HG02678 (cell line): ENCODE results near the gene KANK3.
A peak's percentile ranks its signal among the peaks of the same experiment; 100 is the strongest.
"Not testable (repeated sequence)": the region's sequence is repeated elsewhere in the genome, so short reads cannot be mapped to it uniquely, and the experiment has no call there.

Experiments used
- ATAC-seq: cut with Tn5 transposase; IDR thresholded peaks from one replicate; pipeline ENCODE4 v1.9.1; 2021; ENCODE audit warnings: mild to moderate bottlenecking, moderate library complexity; ENCODE audit not compliant: unreplicated experiment

The KANK3 gene

DNA sequence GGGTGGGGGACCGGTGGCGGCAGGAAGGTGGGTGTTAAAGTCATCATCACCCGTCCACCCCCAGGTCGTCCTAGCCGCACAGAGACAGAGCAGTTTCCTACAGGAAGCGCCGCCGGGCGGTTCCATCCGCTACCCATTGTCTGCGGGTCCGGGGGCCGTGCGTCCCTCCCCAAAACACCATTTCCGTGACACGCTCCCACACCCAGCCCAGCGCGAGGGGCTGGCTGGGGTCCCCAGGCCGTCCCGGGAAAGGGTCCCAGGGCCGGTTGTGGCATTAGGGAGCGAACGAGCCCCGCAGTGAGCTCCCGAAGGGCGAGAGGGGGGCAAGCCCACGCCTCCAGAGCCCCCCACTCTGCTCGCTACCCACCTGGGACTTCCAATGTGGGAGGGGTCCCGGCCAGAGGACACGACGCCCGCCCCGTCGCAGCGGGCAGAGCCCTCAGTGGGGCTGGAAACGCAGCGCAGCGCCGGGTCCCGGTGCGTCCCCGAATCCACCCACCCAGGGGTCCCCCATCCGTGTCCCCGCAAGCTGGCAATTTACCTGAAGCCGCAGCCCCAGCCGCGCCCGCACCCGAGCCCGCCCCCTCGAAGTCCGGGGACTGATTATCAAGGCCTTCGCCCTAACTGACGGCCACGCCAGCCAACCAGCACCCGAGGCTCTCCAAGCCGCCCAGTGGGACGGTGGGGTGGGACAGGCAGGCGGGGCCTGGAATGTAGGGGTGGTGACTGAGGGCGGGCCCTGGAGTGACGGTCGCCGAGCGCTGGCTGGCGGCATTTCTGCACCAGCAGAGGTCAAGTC lies at the start of gene KANK3:
Gene KANK3 (minus strand): TSS at position 579 of the 799 bp plus-strand sequence. CDS start 5,434 bp downstream, outside the sequence.
- peak; percentile 93 for ATAC-seq

- no peak for ATAC-seq
These were observed 49.0 kb upstream of the KANK3 start for GRCh38 chr19:8392017-8392591.

DNA sequence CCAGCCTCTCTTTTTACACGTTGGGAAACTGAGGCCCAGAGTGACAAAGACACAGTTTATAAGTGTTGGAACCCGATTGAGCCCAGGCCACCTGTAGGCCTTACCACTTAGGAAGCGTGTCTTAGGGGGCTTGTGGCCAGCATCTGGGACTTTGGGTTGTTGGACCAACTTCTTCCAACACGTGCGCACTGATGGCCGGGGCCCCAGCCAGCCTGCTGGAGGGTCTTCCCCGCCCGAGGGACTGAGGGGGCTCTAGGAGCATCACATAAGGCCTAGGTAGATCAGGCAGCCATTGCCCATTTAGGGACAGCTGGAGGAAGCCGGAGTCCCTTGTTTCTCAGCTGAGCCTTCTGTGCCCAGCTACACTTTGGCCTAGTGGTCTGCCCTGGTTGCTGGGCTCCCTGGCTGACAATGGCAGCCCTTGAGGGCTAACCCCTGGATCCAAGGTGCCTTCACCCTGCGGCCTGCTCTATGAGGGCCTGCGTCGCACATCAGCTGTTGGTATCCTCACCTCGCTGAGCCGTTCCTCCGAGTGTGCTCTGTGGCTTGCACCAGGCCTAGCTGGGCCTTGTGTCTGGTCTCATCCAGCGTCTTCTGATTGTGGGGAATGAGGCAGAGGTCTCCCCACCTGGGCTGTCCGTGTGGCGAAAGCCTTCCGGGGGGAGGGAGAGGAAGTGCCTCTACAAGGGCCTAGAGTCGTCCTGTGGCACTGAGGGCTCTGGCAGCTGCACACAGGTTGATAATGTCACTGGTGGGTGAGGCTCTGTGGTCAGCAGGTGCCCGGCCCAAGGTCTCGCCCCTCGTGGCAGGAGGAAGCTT lies 48.3 kb upstream of the KANK3 start:
- ATAC-seq = no peak

DNA sequence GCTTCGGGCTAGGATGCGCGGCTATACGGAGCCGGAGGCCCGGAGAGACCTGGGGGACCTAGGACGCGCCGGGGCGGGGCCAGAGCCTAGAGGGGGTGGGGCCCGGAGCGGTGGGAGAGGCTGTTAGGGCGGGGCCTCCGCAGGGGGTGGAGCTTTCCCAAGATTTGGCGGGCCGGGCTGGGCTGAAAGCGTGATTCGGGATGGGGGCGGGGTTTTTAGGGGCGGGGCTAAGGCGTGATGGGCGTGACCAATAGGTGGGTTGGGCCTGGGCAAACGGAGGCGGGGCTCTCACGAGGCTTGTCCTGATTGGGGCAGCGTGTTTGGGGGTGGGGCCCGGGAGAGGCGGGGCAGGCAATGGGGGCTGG lies 47.5 kb upstream of the KANK3 start:
- ATAC-seq = peak; percentile 42

DNA sequence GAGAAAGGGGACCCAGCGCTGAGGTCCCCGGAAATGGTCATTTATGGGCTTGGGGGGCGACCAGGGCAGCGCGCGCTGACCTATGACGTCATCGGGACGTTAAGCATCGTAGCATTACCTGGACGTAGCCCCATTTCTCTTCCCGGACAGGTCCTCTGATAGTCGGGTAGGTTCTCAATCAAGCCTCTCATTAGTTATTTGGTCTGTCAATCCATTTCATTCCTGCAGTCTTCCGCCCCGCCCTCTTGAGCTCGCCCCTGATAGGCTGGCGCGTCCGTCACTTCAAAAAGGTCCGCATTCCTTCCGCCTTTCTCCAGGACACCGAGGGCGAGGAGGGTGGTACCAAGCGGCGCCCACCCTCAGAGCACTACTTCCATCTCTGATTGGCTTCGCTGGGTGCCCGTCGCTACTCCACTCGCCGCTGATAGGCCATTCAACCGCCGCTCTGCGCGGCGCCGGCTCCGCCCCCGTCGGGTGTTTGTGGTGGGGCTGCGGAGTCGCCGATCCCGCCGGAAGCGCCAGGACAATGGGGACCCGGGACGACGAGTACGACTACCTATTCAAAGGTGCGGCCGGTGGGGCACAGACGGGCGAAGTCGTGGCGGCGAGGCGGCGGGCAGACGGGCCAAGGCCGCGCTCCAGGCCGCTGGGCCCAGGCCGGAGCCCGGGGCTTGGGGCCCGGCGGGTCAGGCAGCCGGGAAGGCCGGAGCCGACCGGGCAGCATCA lies 47.0 kb upstream of the KANK3 start, which contains the start of gene RAB11B:
Gene RAB11B (plus strand): TSS at position 470 of the 726 bp plus-strand sequence. CDS start 57 bp downstream, at position 527.
- peak; percentile 87 for ATAC-seq

- no peak for ATAC-seq
These were observed 45.5 kb upstream of the KANK3 start for GRCh38 chr19:8388612-8388958.

- no peak for ATAC-seq
These were observed 44.9 kb upstream of the KANK3 start for GRCh38 chr19:8387688-8388611.

GRCh38 chr19:8386990-8387389 lies 43.9 kb upstream of the KANK3 start:
- no peak for ATAC-seq

DNA sequence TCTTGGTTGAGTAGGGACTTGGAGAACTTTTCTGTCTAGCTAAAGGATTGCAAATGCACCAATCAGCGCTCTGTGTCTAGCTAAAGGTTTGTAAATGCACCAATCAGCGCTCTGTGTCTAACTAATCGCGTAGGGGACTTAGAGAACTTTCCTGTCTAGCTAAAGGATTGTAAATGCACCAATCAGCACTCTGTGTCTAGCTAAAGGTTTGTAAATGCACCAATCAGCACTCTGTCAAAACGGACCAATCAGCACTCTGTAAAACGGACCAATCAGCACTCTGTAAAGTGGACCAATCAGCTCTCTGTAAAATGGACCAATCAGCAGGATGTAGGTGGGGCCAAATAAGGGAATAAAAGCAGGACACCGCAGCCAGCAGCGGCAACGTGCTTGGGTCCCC lies 43.4 kb upstream of the KANK3 start:
- ATAC-seq = not testable (repeated sequence)

DNA sequence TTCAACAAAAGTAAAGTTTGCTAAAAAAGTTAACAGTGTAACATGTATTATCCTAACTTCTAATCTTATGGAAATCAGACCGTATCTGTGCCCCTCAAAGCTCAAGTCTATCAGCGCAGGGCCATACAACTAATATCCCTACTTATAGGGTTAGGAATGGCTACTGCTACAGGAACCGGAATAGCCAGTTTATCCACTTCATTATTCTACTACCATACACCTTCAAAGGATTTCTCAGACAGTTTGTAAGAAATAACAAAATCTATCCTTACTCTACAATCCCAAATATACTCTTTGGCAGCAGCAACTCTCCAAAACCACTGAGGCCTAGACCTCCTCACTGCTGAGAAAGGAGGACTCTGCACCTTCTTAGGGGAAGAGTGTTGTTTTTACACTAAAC lies 42.5 kb upstream of the KANK3 start:
- not testable (repeated sequence) for ATAC-seq

GRCh38 chr19:8385103-8385502 lies 42.0 kb upstream of the KANK3 start:
- not testable (repeated sequence) for ATAC-seq

DNA sequence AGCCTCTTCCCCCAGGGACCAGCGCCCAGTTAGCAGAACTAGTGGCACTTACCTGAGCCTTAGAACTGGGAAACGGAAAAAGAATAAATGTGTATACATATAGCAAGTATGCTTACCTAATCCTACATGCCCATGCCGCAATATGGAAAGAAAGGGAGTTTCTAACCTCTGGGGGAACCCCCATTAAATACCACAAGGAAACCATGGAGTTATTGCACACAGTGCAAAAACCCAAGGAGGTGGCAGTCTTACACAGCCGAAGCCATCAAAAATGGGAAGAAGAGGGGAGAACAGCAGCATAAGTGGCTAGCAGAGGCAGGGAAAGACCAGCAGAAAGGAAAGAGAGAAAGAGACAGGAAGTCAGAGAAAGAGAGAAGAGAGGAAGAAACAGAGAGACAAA lies 41.5 kb upstream of the KANK3 start:
- not testable (repeated sequence) for ATAC-seq

- ATAC-seq = not testable (repeated sequence)
These were observed 36.3 kb upstream of the KANK3 start for GRCh38 chr19:8379156-8379891.

DNA sequence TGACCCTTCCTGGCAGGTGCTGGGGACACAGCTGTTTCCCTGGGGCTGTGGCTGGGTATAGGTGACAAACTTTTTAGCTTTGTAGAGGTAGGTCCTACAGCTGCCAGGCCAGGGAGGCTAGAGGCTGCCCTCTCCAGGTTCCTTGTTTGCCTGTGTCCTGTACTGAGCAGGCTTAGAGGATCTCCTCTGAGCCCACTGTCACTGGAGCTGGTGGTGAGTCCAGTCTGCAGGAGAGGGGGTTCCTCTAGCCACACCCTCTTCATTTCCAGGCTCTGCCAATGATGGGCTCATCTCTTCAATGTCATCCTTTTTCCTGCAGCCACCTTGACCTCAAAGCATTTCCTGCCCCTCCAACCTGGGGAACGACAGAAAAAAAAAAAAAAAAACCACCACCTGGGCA lies 34.5 kb upstream of the KANK3 start:
- no peak for ATAC-seq

GRCh38 chr19:8376373-8376974 lies 33.4 kb upstream of the KANK3 start:
- not testable (repeated sequence) for ATAC-seq

GRCh38 chr19:8375766-8376165 lies 32.7 kb upstream of the KANK3 start:
- ATAC-seq = not testable (repeated sequence)

DNA sequence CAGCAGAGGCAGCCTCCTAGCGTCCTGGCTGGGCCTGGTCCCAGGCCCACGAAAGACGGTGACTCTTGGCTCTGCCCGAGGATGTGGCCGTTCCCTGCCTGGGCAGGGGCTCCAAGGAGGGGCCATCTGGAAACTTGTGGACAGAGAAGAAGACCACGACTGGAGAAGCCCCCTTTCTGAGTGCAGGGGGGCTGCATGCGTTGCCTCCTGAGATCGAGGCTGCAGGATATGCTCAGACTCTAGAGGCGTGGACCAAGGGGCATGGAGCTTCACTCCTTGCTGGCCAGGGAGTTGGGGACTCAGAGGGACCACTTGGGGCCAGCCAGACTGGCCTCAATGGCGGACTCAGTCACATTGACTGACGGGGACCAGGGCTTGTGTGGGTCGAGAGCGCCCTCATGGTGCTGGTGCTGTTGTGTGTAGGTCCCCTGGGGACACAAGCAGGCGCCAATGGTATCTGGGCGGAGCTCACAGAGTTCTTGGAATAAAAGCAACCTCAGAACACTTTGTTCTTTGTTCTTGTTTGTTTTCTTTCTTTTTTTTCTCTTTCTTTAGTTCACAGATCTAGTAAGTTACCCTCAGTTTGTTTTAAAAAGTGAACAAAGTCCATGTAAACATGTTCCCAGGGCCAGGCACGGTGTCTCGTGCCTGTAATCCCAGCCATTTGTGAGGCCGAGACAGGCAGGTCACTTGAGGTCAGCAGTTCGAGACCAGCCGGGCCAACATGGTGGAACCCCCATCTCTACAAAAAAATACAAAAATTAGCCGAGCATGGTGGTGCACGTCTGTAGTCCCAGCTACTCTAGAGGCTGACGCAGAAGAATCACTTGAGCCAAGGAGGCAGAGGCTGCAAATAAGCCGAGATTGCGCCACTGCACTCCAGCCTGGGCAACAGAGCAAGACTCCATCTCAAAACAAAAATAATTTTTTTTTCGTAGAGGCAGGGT lies 31.1 kb upstream of the KANK3 start:
- no peak for ATAC-seq
